Thyroid gland (tissue), 4 donors: ENCODE measurements around the gene TSEN2.

Experiments used
- POLR2A ChIP-seq, 2 donors: fragments of 450-650 bp; IDR thresholded peaks; one replicate each; pipeline ENCODE4 v1.6.1; 2017; ENCODE audit warnings: antibody characterized with exemption in 2 of 2, mild to moderate bottlenecking in 2 of 2, moderate library complexity in 1 of 2
- TF ChIP-seq, protein P1 (sequence below), 6 experiments: fragments of 200-600 bp in 3 of 6; fragments of 450-650 bp in 3 of 6; sonication (generic) in 3 of 6; IDR thresholded peaks; one replicate each; pipeline ENCODE4 v1.5.1; 2016 to 2019; ENCODE audit warnings: antibody characterized with exemption in 6 of 6, mild to moderate bottlenecking in 2 of 6, inconsistent platforms in 1 of 6, moderate library complexity in 1 of 6

DNA sequence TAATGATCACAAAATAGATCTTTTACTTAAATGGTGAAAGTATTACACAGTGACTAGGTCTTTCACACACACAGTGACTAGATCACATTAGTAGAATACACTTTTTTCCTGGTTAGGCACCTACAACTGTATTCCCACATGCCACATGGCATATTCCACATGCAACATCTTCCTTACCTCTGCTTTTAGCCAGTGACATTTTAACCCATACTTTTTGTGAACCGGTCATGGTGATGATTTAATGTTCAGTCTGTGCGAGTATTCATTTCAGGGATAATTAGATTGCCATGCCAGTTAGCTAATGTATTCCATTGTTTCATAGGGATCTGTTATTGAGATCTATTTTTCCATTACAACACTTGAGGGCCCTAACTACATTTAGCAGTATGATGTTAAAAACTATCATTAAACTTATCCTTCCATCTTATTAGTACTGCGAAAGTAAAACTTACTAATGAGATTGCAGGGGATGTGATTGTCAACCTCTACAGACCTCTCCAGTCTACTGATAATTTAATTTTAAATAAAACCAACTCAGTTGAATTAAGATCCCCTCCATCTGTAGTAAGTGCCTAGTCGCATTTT is 28.3 kb downstream of the TSEN2 start:
- no peak for TF ChIP-seq POLR2A (IDR thresholded peaks at IDR 0.05)
- TF ChIP-seq, protein P1, sequence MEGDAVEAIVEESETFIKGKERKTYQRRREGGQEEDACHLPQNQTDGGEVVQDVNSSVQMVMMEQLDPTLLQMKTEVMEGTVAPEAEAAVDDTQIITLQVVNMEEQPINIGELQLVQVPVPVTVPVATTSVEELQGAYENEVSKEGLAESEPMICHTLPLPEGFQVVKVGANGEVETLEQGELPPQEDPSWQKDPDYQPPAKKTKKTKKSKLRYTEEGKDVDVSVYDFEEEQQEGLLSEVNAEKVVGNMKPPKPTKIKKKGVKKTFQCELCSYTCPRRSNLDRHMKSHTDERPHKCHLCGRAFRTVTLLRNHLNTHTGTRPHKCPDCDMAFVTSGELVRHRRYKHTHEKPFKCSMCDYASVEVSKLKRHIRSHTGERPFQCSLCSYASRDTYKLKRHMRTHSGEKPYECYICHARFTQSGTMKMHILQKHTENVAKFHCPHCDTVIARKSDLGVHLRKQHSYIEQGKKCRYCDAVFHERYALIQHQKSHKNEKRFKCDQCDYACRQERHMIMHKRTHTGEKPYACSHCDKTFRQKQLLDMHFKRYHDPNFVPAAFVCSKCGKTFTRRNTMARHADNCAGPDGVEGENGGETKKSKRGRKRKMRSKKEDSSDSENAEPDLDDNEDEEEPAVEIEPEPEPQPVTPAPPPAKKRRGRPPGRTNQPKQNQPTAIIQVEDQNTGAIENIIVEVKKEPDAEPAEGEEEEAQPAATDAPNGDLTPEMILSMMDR (IDR thresholded peaks at IDR 0.05) = no peak
